GM19328 (cell line): ENCODE measurements around the gene GTF2F2.
"Not testable (repeated sequence)": the region's sequence is repeated elsewhere in the genome, so short reads cannot be mapped to it uniquely, and the experiment has no call there.

ENCODE experiments used
- ATAC-seq: cut with Tn5 transposase; IDR thresholded peaks from one replicate; pipeline ENCODE4 v1.9.1; 2021; ENCODE audit warnings: mild to moderate bottlenecking, moderate library complexity; ENCODE audit not compliant: unreplicated experiment

Gene GTF2F2

GRCh38 chr13:45178349-45179162 lies 58.2 kb downstream of the GTF2F2 start:
- no peak for ATAC-seq

GRCh38 chr13:45179428-45179827 lies 59.1 kb downstream of the GTF2F2 start:
- no peak for ATAC-seq

- no peak for ATAC-seq
Observed at GRCh38 chr13:45180303-45180702, 60.0 kb downstream of the GTF2F2 start.

GRCh38 chr13:45180713-45181601 lies 60.6 kb downstream of the GTF2F2 start:
- no peak for ATAC-seq

- no peak for ATAC-seq
Observed at GRCh38 chr13:45184693-45185092, 64.4 kb downstream of the GTF2F2 start.

GRCh38 chr13:45185286-45185685 lies 65.0 kb downstream of the GTF2F2 start:
- no peak for ATAC-seq

- ATAC-seq = not testable (repeated sequence)
Observed at GRCh38 chr13:45189077-45189476, 68.8 kb downstream of the GTF2F2 start.

GRCh38 chr13:45189511-45189910 lies 69.2 kb downstream of the GTF2F2 start:
- ATAC-seq = not testable (repeated sequence)

GRCh38 chr13:45191874-45192273 lies 71.6 kb downstream of the GTF2F2 start:
- no peak for ATAC-seq

- no peak for ATAC-seq
Observed at GRCh38 chr13:45194081-45194939, 74.0 kb downstream of the GTF2F2 start.

GRCh38 chr13:45195421-45195820 lies 75.1 kb downstream of the GTF2F2 start:
- no peak for ATAC-seq

- no peak for ATAC-seq
Observed at GRCh38 chr13:45196096-45196495, 75.8 kb downstream of the GTF2F2 start.

- ATAC-seq = no peak
Observed at GRCh38 chr13:45196622-45197021, 76.3 kb downstream of the GTF2F2 start.

GRCh38 chr13:45198041-45198440 lies 77.7 kb downstream of the GTF2F2 start:
- ATAC-seq = no peak

GRCh38 chr13:45198924-45199323 lies 78.6 kb downstream of the GTF2F2 start:
- no peak for ATAC-seq

- no peak for ATAC-seq
Observed at GRCh38 chr13:45199711-45200110, 79.4 kb downstream of the GTF2F2 start.

GRCh38 chr13:45200701-45201232 lies 80.5 kb downstream of the GTF2F2 start, which contains the start of gene KCTD4:
Gene KCTD4 (minus strand): TSS chr13:45201045. CDS start chr13:45194567, 6,478 bp downstream.
- ATAC-seq = no peak

- ATAC-seq = no peak
Observed at GRCh38 chr13:45205124-45205523, 84.8 kb downstream of the GTF2F2 start.

GRCh38 chr13:45206340-45206739 lies 86.0 kb downstream of the GTF2F2 start:
- no peak for ATAC-seq

GRCh38 chr13:45207319-45207718 lies 87.0 kb downstream of the GTF2F2 start:
- ATAC-seq = no peak

GRCh38 chr13:45208132-45208531 lies 87.8 kb downstream of the GTF2F2 start:
- ATAC-seq = no peak
